Urothelium cell line (cell line): Measurements from ENCODE around the gene CDK18.

Experiments
- DNase-seq: peaks from one replicate; pipeline ENCODE4 v3.0.0; 2011; ENCODE audit warnings: low spot score, mixed read lengths
- FAIRE-seq: peaks from 2 replicates; lab custom pipeline; 2011; peaks lifted over from hg19 to GRCh38; lab: Jason Lieb, UNC

Gene CDK18

GRCh38 chr1:205567716-205568115 lies 63.2 kb downstream of the CDK18 start:
- FAIRE-seq (no peak), DNase-seq (no peak)

DNA sequence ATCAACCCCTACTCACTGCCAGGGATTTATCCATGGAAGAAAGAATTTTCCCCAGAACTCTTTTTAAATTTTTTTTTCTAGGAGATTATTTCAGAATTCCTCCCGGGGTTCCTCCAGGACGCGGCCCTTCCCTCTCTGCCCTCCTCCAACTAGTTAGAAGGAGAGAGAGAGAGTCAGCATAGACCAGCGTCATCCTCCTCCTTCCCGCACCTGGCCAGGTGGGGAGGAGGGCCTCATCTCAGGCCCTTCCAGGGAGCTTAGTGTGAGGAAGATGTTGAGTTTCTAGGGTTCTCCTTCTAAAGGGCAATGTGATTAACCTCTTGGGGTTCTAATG lies 63.6 kb downstream of the CDK18 start:
- DNase-seq (no peak), FAIRE-seq (no peak)

- DNase-seq = peak; percentile 47
Observed at GRCh38 chr1:205568469-205569361, 64.2 kb downstream of the CDK18 start.

GRCh38 chr1:205569411-205570172 lies 65.1 kb downstream of the CDK18 start:
- FAIRE-seq (no peak), DNase-seq (no peak)

More at GRCh38 chr1:205568469-205569361, 64.2 kb downstream of the CDK18 start:
- no peak for FAIRE-seq

DNA sequence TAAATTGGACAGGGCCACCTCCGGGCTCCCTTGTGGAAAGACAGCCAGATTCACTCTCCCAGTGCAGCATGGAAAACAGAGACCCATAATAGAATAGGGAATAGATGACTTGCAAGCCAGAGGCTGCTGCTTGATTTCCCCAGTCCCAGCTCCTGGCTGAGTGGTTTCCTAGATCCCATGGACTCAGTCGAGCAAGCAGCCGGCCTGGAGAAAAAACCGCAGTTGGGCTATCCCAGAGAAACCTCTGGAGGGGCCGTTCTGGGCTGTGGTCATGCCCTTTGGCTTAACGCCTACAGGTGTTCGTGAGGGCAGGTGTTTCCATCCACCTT lies 65.7 kb downstream of the CDK18 start:
- DNase-seq (no peak), FAIRE-seq (no peak)

DNA sequence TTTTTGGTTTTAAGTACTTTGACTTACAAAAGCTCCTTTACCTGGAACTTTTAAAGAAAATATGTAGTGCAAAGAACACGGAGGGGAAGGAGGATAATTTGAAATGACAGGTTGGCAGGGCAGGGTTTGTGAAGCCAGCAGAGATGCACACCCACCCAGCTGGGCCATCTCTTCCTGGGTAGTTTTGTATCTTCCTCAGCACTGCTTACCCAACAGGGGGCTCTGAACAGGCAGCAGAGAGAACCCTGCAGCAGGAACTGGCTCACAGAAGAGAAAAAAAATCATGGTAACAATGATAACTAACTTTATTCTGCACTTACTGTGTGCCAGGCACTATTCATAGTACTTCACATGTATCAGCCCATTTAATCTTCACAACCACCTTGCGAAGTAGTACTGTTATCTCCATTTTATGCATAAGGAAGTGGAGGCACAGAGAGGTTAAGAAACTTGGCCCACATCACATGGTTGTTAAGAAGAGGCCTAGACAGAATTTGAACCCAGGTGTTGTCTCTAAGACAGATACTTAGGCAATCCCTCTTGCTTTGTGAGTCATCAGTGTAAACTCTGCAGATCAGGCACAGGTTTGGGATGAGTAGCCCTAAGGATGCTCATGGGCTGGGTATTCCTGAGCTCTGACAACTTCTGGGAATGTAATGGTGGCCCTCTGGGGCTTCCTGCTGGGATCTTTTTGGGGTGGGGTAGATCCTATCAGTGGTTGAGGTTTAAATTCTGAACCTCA lies 66.5 kb downstream of the CDK18 start:
- no peak for FAIRE-seq

GRCh38 chr1:205571747-205572146 lies 67.3 kb downstream of the CDK18 start:
- no peak for DNase-seq
- FAIRE-seq = no peak

More for the DNA sequence above, 66.5 kb downstream of the CDK18 start:
- DNase-seq = no peak

- no peak for DNase-seq
- FAIRE-seq = no peak
Observed at GRCh38 chr1:205572421-205572820, 68.0 kb downstream of the CDK18 start.

DNA sequence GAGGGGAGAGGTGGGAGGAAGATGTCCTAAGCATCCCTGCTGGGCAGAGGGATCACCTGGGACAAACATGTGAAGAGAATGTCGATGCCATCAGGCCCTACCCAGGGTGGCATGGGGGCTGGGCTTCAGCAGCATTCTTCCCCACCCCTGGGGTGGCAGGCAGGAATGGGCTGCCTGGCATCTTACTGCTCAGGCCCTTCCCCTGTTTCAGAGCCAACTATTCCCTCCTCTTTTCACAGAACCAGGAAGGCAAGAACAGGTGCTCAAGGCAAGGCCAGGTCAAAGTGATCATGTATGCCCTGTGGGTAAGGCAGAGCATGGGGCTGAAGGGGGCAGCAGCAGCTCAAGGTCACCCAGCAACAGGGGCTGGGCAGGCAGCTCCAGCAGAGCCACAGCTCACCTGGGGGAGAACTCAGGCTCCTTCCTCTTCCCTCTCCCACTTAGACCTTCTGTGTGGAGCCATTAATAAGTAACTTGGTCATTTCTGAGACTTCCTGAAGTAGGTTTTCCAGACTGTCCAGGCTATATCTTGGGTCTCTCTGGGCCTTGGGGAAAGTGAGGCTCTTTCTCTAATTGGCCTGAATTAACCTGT lies 70.9 kb downstream of the CDK18 start:
- no peak for DNase-seq
- no peak for FAIRE-seq

- DNase-seq (no peak), FAIRE-seq (no peak)
Observed at GRCh38 chr1:205576011-205576410, 71.5 kb downstream of the CDK18 start.

DNA sequence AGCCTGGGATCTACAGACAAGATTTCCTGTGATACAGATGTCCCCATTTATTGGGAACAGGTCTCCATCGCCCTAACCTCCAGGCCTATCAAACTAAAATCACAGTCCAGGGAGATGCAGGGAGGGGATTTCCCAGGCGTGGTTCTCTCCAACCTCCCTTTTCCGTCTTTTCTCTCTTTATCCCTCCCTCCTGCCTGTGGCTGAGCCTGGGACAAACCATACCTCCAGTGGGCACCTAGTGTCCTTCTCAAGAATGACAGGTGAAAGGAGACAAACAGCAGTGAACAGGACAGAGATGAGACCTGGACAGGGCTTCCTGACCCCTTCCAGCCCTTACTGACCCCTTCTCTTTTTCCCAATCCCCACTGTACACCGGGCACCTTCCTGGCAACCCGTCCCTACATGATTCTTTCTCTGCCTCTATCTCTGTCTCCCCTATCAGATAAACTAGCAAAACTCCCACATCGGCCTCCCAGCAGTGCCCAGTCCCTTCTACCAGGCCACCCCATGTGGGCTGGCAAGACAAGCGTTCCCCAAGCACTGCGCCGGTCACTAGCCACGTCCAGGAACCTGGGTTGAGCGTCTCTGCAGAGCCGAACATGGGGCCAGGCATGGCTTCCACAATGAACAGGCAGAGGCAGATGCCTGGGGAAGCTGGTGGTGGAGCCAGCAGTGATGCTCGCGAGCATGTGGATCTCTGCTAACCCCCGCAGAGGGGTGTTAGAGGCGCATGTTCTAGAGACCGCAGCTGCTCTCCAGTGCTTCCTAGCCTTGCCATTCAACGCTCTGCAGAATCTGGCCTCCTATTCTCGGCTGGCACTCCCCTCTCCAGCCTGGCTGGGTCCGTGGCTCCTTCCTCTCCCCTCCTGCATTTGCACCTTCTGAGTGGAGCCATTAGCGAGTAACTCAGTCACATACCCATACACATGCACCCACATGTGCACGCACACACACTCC lies 72.6 kb downstream of the CDK18 start:
- FAIRE-seq (no peak), DNase-seq (no peak)

- DNase-seq = no peak
- FAIRE-seq = peak; percentile 23
Observed at GRCh38 chr1:205577874-205578658, 73.6 kb downstream of the CDK18 start.

GRCh38 chr1:205578780-205579571 lies 74.5 kb downstream of the CDK18 start:
- DNase-seq = no peak
- no peak for FAIRE-seq

GRCh38 chr1:205579711-205580110 lies 75.2 kb downstream of the CDK18 start:
- no peak for FAIRE-seq

DNA sequence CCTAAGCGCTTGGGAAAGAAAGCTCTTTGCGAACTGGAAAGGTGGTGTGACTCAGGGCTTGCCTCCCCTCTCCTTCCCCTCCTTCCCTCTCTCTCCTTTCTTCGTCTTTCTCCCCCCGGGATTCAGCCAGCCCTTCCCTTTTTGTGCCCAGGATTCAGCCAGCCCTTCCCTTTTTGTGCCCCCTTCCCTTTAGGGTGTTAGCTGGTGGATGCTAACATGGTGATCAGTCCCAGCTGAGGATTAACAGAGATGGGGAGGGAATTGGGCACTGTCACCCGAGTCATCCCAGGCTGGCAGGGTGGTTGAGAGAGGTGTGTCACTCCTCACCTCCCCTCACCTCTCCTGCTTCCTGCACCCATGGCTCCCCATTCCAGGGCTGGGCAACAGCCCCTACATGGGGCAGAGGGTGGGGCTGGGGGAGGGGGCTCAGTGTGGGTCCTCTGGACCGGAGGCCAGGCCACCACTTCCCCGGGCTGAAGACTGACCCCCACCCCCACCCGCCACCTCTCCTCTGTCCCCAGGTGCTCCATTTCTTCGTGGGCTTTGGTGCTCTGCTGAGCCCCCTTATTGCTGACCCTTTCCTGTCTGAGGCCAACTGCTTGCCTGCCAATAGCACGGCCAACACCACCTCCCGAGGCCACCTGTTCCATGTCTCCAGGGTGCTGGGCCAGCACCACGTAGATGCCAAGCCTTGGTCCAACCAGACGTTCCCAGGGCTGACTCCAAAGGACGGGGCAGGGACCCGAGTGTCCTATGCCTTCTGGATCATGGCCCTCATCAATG lies 75.9 kb downstream of the CDK18 start:
- no peak for DNase-seq
- FAIRE-seq = no peak

More at GRCh38 chr1:205579711-205580110, 75.2 kb downstream of the CDK18 start:
- no peak for DNase-seq

- no peak for DNase-seq
- FAIRE-seq = no peak
Observed at GRCh38 chr1:205580923-205581180, 76.4 kb downstream of the CDK18 start.

DNA sequence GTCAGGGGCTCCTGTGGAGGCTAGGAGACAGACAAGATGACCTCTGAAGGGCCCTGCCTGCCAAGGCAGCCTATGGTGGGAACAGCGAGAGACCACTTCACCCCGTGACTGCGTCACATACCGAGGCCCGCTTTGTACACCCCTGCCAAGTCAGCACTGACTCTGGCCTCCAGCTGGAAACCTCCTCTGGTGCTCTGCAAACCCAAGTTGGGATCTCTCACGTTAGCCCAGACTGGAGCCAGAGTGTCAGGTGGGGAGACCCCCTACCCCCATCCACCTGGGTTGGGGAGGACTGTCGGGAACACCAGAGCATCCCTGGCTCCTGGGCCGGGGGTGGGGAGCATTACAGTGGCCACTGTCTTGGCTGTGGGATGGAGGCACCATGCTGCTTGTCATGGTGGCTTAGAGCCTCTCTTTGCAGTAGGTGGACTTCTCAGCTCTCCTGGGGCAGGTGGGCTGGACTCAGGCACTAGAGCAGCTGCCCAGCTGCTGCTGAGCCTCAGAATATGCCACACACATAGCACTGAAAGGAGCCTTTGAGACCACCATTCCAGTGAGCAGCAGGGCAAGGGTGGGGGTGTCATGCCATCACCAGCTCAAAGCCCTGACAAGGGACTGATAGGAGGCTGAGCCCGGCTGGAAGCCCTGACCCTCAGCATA lies 77.0 kb downstream of the CDK18 start:
- no peak for DNase-seq
- FAIRE-seq = no peak
